NOMO-1 treated with dmso at 0.1 percent for 144 hours (cell line): Measurements from ENCODE around the gene NEMP2.
"Not testable (repeated sequence)": the region's sequence is repeated elsewhere in the genome, so short reads cannot be mapped to it uniquely, and the experiment has no call there.

Experiments
- DNase-seq: peaks from one replicate; lab custom pipeline; 2025; ENCODE audit not compliant: unreplicated experiment; lab: John Stamatoyannopoulos, UW

The NEMP2 gene

GRCh38 chr2:190494600-190495227 is 39.8 kb downstream of the NEMP2 start:
- not testable (repeated sequence) for DNase-seq

DNA sequence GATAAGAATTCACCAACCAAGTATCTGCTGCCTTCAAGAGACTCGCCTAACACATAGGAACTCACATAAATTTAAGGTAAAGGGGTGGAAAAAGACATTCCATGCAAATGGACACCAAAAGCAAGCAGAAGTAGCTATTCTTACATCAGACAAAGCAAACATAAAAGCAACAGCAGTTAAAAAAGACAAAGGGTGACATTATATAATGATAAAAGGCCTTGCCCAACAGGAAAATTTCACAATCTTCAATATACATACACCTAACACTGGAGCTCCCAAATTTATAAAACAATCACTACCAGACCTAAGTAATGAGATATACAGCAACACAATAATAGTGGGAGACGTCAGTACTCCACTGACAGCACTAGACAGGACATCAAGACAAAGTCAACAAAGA is 41.4 kb downstream of the NEMP2 start:
- DNase-seq = no peak

GRCh38 chr2:190490502-190490901 is 44.0 kb downstream of the NEMP2 start:
- DNase-seq = no peak

GRCh38 chr2:190489475-190489874 is 45.0 kb downstream of the NEMP2 start:
- no peak for DNase-seq

GRCh38 chr2:190488516-190489233 is 45.8 kb downstream of the NEMP2 start:
- DNase-seq = no peak

GRCh38 chr2:190486037-190486623 is 48.4 kb downstream of the NEMP2 start:
- DNase-seq = no peak

DNA sequence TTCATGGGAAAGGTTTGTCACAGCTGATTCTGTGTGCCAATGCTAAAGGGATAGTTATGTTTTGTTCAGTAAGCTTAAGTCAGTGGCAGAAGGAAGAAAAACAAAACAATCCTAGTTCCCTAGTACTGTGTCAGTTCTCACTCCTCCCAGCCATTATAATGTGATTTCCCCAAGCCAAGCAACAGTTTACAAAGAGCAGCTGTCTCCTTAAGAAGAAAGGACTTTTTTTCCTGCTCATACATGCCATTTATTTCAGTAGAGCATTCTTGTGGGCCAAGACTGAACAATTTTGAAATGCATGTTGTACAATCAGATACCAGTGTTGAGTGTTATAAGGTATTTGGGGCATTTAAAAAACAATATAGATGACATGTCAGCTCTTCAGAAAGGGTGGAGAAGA is 52.1 kb downstream of the NEMP2 start:
- no peak for DNase-seq

DNA sequence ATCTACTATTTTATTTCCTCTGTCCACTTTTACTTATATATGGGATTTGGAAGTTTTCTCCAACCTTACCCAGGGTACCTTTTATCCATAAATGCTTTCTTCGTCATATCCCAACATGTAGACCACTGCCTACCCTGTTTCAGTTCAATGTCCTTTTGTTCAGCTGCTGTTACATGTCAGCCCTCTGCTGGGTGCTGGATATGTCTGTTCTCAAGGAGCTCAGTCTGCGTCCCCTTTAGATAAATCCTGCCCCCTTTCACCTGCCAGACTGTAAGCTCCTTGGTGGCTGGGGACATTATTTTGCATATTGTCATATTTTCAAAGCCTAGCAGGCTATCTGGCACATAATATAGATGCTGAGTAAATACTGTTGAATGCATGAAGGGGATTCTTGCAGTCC is 53.2 kb downstream of the NEMP2 start:
- no peak for DNase-seq

DNA sequence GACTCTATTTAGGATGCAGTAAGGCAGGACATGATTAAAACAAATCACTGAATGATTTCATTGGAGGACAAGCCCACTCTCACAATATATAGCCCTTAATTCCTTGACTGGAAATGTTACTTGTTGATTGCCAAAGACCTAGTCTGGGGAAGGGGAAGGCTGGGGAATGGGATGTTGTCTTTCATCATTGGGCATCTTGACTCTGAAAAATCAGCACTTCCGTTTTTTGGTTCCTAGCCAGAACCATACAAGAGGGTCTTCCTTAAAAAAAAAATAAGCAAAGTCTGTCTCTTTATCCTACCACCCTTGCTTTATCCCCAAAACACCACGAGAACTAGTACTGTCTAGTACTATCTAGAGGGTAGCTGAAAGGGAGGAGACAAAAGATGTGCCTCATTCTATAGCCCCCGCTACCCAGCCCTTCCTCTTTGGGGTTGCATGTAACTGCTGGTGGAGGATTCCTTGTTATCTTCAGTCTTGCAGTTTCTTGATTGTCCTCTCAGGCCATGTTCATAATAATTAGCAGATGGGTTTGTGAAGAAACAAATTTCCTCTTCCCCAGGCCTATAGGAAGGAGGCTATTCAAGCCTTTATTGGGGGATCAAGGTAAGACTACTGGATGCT is 55.8 kb downstream of the NEMP2 start:
- no peak for DNase-seq

GRCh38 chr2:190477661-190478454 is 56.7 kb downstream of the NEMP2 start:
- no peak for DNase-seq

- DNase-seq = no peak
Measured at GRCh38 chr2:190470256-190470826, 64.2 kb downstream of the NEMP2 start.

DNA sequence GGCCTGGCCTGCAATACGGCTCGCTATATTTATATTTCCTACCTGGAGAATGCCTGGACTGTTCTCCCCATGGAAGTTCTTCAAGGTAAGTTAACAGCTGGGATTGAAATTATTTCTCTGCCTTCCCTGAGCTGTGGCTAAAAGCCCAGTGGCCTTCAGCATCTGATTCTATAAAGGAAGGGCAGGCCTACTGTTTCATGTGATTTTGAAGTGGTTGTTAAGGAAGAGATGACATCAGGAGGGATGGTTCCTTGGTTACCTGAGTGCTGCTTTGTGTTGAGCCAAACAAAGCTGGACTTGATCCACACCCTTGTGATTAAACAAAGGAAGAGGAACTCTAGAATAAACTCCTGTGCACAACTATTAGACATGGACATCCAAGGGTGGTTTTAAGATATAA is 64.8 kb downstream of the NEMP2 start:
- DNase-seq = no peak

- DNase-seq = no peak
Measured at GRCh38 chr2:190468814-190469569, 65.5 kb downstream of the NEMP2 start.

- DNase-seq = not testable (repeated sequence)
Measured at GRCh38 chr2:190468354-190468753, 66.2 kb downstream of the NEMP2 start.

DNA sequence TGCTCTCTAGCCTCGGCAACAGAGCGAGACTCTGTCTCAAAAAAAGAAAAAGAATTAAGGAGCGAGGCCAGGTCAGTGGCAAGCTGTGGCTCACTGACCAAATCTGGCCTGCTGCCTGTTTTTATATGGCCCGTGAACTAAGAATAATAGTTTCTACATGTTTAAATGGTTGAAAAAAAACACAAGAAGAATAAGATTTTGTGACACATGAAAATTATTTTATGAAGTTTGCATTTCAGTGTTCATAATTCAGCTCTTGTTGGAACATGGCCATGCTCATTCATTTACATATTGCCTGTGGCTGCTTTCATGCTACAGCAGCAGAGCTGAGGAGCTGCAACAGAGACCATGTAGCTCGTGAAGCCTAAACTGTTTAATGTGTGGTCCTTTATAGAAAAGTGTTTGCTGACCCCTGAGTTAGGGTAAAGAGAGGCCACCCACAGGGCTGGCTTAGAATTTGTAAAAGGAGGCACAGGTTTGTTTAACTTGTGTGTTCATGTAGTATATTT is 66.9 kb downstream of the NEMP2 start:
- DNase-seq = no peak

DNA sequence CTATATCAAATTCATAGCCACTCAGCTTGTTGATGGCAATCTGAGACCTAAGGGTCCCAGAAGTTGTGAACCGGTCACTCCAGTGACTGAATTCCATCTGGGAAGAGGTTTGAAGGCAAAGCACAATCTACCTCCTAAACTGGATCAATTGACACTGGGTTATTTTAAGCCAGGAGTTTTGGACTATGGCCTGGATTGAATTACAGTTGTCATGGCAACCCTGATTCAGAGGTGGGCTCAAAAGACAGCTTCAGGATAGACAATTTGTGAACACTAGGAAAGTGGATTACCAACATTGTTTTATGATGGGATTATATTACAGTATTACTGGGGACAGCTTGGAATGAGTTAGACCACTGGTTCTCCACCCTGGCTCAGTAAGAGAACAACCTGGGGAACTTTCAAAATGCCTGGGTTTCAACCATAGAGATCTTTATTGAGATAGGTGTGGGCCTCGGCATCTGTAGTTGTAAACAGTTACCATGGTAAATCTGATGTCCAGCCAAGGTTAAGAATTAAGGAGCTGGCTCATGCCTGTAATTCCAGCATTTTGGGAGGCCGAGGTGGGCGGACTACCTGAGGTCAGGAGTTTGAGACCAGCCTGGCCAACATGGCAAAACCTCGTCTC is 67.6 kb downstream of the NEMP2 start:
- DNase-seq = no peak

DNA sequence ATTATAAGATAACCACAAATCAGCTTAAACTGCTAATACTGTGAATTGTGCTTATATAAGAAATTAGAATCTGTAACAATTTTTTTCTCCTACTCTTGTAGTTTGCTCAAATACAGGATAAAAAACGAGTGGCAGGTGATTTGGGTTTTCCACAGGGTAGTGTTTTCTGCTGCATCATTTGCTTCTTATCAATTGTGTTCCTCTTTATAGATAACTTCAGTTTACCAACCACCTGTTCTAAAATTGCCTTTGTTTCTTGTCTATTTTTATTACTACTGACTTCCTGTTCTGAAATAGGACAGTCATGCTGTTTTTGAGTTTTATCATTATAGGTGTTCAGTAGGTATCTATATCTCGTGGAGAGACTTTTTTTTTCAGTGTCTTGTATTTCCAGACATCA is 69.5 kb downstream of the NEMP2 start:
- no peak for DNase-seq

DNA sequence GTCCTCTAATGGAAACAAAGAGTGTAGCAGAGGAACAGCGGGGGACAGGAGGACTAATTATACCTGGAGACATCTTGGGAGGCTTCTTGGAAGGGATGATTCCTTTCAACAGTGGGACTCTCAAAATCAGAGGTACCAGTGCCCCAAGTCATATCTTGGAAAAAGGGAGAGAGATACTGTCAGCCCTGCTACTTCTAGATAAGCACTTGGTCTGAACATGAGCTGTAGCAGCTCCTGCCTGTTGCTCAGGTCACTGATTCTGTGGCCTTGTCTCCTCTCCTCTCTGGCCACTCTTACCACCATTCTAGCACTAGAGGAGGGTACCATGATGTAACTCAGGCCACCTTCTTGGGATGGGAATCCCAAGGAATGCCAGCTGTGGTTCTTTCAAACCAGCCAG is 71.9 kb downstream of the NEMP2 start:
- DNase-seq = no peak

- no peak for DNase-seq
Measured at GRCh38 chr2:190462181-190462580, 72.3 kb downstream of the NEMP2 start.

GRCh38 chr2:190460487-190460886 is 74.0 kb downstream of the NEMP2 start:
- no peak for DNase-seq
